Neural progenitor cell (in vitro differentiated cells): ENCODE results near the gene RELN. TPM values are rescaled to one million over a fixed set of nuclear protein-coding genes. Genes with fewer than 3 reads are reported as not detected.

Source experiments
- DNase-seq: peaks from one replicate; pipeline ENCODE4 v3.0.0-alpha.2; 2016; ENCODE audit warnings: low spot score
- H2AFZ ChIP-seq: fragments of 200-600 bp; sonication (generic); replicated peaks from 2 replicates; pipeline ENCODE4 v1.6.1; 2016; ENCODE audit warnings: antibody characterized with exemption
- H3F3A ChIP-seq: fragments of 200-600 bp; sonication (generic); 2 replicates; pipeline ENCODE4 v1.6.1; 2016; ENCODE audit warnings: antibody characterized with exemption, low read depth
- H3K27ac ChIP-seq: fragments of 200-600 bp; sonication (generic); 2 replicates; pipeline ENCODE4 v1.5.1; 2016; ENCODE audit warnings: mild to moderate bottlenecking
- H3K27me3 ChIP-seq: fragments of 200-600 bp; sonication (generic); 2 replicates; pipeline ENCODE4 v1.6.1; 2016; ENCODE audit warnings: mild to moderate bottlenecking, moderate library complexity
- H3K36me3 ChIP-seq: fragments of 200-600 bp; sonication (generic); 2 replicates; pipeline ENCODE4 v1.5.1; 2016
- H3K4me1 ChIP-seq: fragments of 200-600 bp; sonication (generic); 2 replicates; pipeline ENCODE4 v1.6.1; 2016; ENCODE audit warnings: mixed run types
- H3K4me2 ChIP-seq: fragments of 200-600 bp; sonication (generic); 2 replicates; pipeline ENCODE4 v1.6.1; 2016
- H3K4me3 ChIP-seq: fragments of 200-600 bp; sonication (generic); 2 replicates; pipeline ENCODE4 v1.5.1; 2016
- H3K79me2 ChIP-seq: fragments of 200-600 bp; sonication (generic); 2 replicates; pipeline ENCODE4 v1.6.1; 2016; ENCODE audit warnings: low read depth
- H3K9ac ChIP-seq: fragments of 200-600 bp; sonication (generic); 2 replicates; pipeline ENCODE4 v1.6.1; 2016
- H3K9me3 ChIP-seq: fragments of 200-600 bp; sonication (generic); 2 replicates; pipeline ENCODE4 v1.5.1; 2016; ENCODE audit warnings: low read depth
- H4K20me1 ChIP-seq: fragments of 200-600 bp; sonication (generic); 2 replicates; pipeline ENCODE4 v1.6.1; 2016; ENCODE audit warnings: low read depth
- H3K27ac Mint-ChIP-seq: 3 replicates; pipeline ENCODE4 v1.8.0; 2021; ENCODE audit warnings: mixed read lengths
- H3K27me3 Mint-ChIP-seq: 2 replicates; pipeline ENCODE4 v1.8.0; 2022; ENCODE audit warnings: low read depth, mild to moderate bottlenecking, inconsistent platforms, moderate library complexity, mixed read lengths; ENCODE audit not compliant: insufficient read depth
- H3K36me3 Mint-ChIP-seq: 3 replicates; pipeline ENCODE4 v1.8.0; 2021; ENCODE audit warnings: mixed read lengths
- H3K4me1 Mint-ChIP-seq: 3 replicates; pipeline ENCODE4 v1.8.0; 2021; ENCODE audit warnings: mixed read lengths
- H3K4me3 Mint-ChIP-seq: 3 replicates; pipeline ENCODE4 v1.8.0; 2021; ENCODE audit warnings: mild to moderate bottlenecking, moderate library complexity, mixed read lengths
- H3K9me3 Mint-ChIP-seq: 3 replicates; pipeline ENCODE4 v1.8.0; 2020; ENCODE audit warnings: mixed read lengths
- CTCF ChIP-seq: fragments of 200-600 bp; sonication (generic); IDR thresholded peaks from 2 replicates; pipeline ENCODE4 v1.5.1; 2017; ENCODE audit warnings: antibody characterized with exemption, mild to moderate bottlenecking
- EZH2 ChIP-seq: fragments of 200-600 bp; sonication (generic); IDR thresholded peaks from 2 replicates; pipeline ENCODE4 v1.6.1; 2017; ENCODE audit warnings: antibody characterized with exemption, mild to moderate bottlenecking, moderate library complexity
- EZH2phosphoT487 ChIP-seq: fragments of 200-600 bp; sonication (generic); IDR thresholded peaks from 2 replicates; pipeline ENCODE4 v1.6.1; 2017; ENCODE audit warnings: antibody characterized with exemption
- total RNA-seq: library from RNA; depleted of rRNA; stranded (reverse); fragments of >200 nt; gene quantifications from 2 replicates; pipeline ENCODE4 v1.2.3, GENCODE V29; 2015; ENCODE audit warnings: low replicate concordance

The RELN gene
- total RNA-seq, 1 donor from 2014 or later, result 0.02 TPM

- TF ChIP-seq EZH2 (no peak), CTCF (no peak), EZH2phosphoT487 (no peak)
- Histone ChIP-seq H3K9ac (no peak overlapping the region), H3K9me3 (no peaks in the 10 kb centered on the region), H3K79me2 (no peaks in the 10 kb centered on the region), H3F3A (no peaks in the 10 kb centered on the region), H4K20me1 (no peaks in the 10 kb centered on the region), H3K4me3 (no peak overlapping the region), H3K27me3 (no peaks in the 10 kb centered on the region), H3K36me3 (no peaks in the 10 kb centered on the region), H3K4me2 (no peak overlapping the region), H3K27ac (no peak overlapping the region), H3K4me1 (no peaks in the 10 kb centered on the region), H2AFZ (no peak overlapping the region)
- H3K4me1 Mint-ChIP-seq, result no peaks in the 10 kb centered on the region
- DNase-seq, result no peak
- H3K27ac Mint-ChIP-seq, result no peak overlapping the region
- H3K27me3 Mint-ChIP-seq, result no peaks in the 10 kb centered on the region
- H3K9me3 Mint-ChIP-seq, result peaks cover 5% of the 10 kb centered on the region
- H3K36me3 Mint-ChIP-seq, result no peaks in the 10 kb centered on the region
- H3K4me3 Mint-ChIP-seq, result no peak overlapping the region
Observed at GRCh38 chr7:103640031-103640779, 349.3 kb downstream of the RELN start.

- Histone ChIP-seq H3F3A (no peaks in the 10 kb centered on the region), H4K20me1 (no peaks in the 10 kb centered on the region), H3K9me3 (no peaks in the 10 kb centered on the region), H3K79me2 (no peaks in the 10 kb centered on the region), H3K4me2 (no peak overlapping the region), H3K4me1 (no peaks in the 10 kb centered on the region), H3K9ac (no peak overlapping the region), H3K27ac (no peak overlapping the region), H3K36me3 (no peaks in the 10 kb centered on the region), H2AFZ (no peak overlapping the region), H3K4me3 (no peak overlapping the region), H3K27me3 (no peaks in the 10 kb centered on the region)
- Mint-ChIP-seq H3K27ac (no peak overlapping the region), H3K36me3 (no peaks in the 10 kb centered on the region), H3K9me3 (no peaks in the 10 kb centered on the region), H3K4me1 (no peaks in the 10 kb centered on the region), H3K4me3 (no peak overlapping the region), H3K27me3 (no peaks in the 10 kb centered on the region)
- DNase-seq, result no peak
- no peak for TF ChIP-seq CTCF
- TF ChIP-seq EZH2, result no peak
- TF ChIP-seq EZH2phosphoT487, result no peak
Observed at GRCh38 chr7:103637726-103638125, 351.7 kb downstream of the RELN start.

- Mint-ChIP-seq H3K36me3 (no peaks in the 10 kb centered on the region), H3K27me3 (no peaks in the 10 kb centered on the region)
- no peak overlapping the region for H3K9ac ChIP-seq
Observed at GRCh38 chr7:103637094-103637493, 352.4 kb downstream of the RELN start.

More at GRCh38 chr7:103637094-103637493, 352.4 kb downstream of the RELN start:
- H3K4me2 ChIP-seq, result no peak overlapping the region
- no peaks in the 10 kb centered on the region for H4K20me1 ChIP-seq
- H3K27me3 ChIP-seq, result no peaks in the 10 kb centered on the region
- H3F3A ChIP-seq, result no peaks in the 10 kb centered on the region
- H3K79me2 ChIP-seq, result no peaks in the 10 kb centered on the region
- TF ChIP-seq EZH2phosphoT487 (no peak), CTCF (no peak), EZH2 (no peak)
- H2AFZ ChIP-seq, result no peak overlapping the region
- no peak overlapping the region for H3K27ac ChIP-seq
- Mint-ChIP-seq H3K4me3 (no peak overlapping the region), H3K4me1 (no peaks in the 10 kb centered on the region), H3K27ac (no peak overlapping the region), H3K9me3 (no peaks in the 10 kb centered on the region)
- no peak for DNase-seq
- no peaks in the 10 kb centered on the region for H3K4me1 ChIP-seq
- no peaks in the 10 kb centered on the region for H3K36me3 ChIP-seq
- H3K4me3 ChIP-seq, result no peak overlapping the region
- H3K9me3 ChIP-seq, result no peaks in the 10 kb centered on the region
